GM10266 (cell line): Measurements from ENCODE around the gene DCST2.

Experiments
- DNase-seq: peaks from one replicate; pipeline ENCODE4 v3.0.0; 2012; ENCODE audit errors: extremely low spot score
- CTCF ChIP-seq: IDR thresholded peaks from 2 replicates; pipeline ENCODE4 v1.5.1; 2012; ENCODE audit warnings: mild to moderate bottlenecking, low read depth; ENCODE audit not compliant: control insufficient read depth, insufficient read depth; ENCODE audit errors: missing control alignments

Gene DCST2

GRCh38 chr1:155029513-155030242 is 3.9 kb downstream of the DCST2 start:
- no peak for DNase-seq
- TF ChIP-seq CTCF, result no peak

- no peak for TF ChIP-seq CTCF
- DNase-seq, result no peak
Measured at GRCh38 chr1:155026588-155026987, 7.0 kb downstream of the DCST2 start.

- TF ChIP-seq CTCF, result no peak
- DNase-seq, result no peak
Measured at GRCh38 chr1:155026154-155026553, 7.4 kb downstream of the DCST2 start.

- DNase-seq, result no peak
- no peak for TF ChIP-seq CTCF
Measured at GRCh38 chr1:155024315-155024714, 9.3 kb downstream of the DCST2 start.

GRCh38 chr1:155023627-155024026 is 10.0 kb downstream of the DCST2 start:
- DNase-seq, result no peak
- TF ChIP-seq CTCF, result no peak

GRCh38 chr1:155022927-155023236 is 10.7 kb downstream of the DCST2 start:
- no peak for DNase-seq
- no peak for TF ChIP-seq CTCF

GRCh38 chr1:155022136-155022926 is 11.2 kb downstream of the DCST2 start:
- TF ChIP-seq CTCF, result no peak
- DNase-seq, result no peak
